A673 (cell line): ENCODE results near the gene NOP56. TPM values are rescaled to one million over a fixed set of nuclear protein-coding genes. Genes with fewer than 3 reads are reported as not detected.

Source experiments
- BruUV-seq: library from RNA; stranded (reverse); fragments of 400-500 nt; replicated peaks from 2 replicates; lab custom pipeline; 2021; lab: Mats Ljungman, UMichigan
- CTCF ChIA-PET: fragments of 300-600 bp; sonication (Branson Sonifier 250); formaldehyde crosslinking; loops from one replicate; lab custom pipeline; 2022; ENCODE audit warnings: antibody characterized with exemption; lab: Charles Lee
- POLR2A ChIA-PET: fragments of 300-600 bp; sonication (Branson Sonifier 250); formaldehyde crosslinking; loops from one replicate; lab custom pipeline; 2022; ENCODE audit warnings: antibody characterized with exemption; ENCODE audit not compliant: low non-redundant PET; lab: Charles Lee
- DNase-seq: peaks from one replicate; pipeline ENCODE4 v3.0.0-alpha.2; 2015; ENCODE audit warnings: low spot score
- H3K27ac ChIP-seq: fragments of 200-600 bp; sonication (generic); 2 replicates; pipeline ENCODE4 v1.5.1; 2016; ENCODE audit warnings: mixed run types, low read depth, mild to moderate bottlenecking, mixed read lengths, antibody characterized with exemption, low read length; ENCODE audit not compliant: poor library complexity, severe bottlenecking
- H3K27me3 ChIP-seq: fragments of 200-600 bp; sonication (generic); replicated peaks from 2 replicates; pipeline ENCODE4 v1.6.1; 2017; ENCODE audit warnings: mixed run types, low read depth, mild to moderate bottlenecking, mixed read lengths, antibody characterized with exemption, low read length; ENCODE audit not compliant: insufficient read depth, poor library complexity
- H3K36me3 ChIP-seq: fragments of 200-600 bp; sonication (generic); 2 replicates; pipeline ENCODE4 v1.6.1; 2016; ENCODE audit warnings: mixed run types, mild to moderate bottlenecking, mixed read lengths, antibody characterized with exemption, low read length; ENCODE audit not compliant: insufficient read depth, poor library complexity, severe bottlenecking
- H3K4me1 ChIP-seq: fragments of 200-600 bp; sonication (generic); 2 replicates; pipeline ENCODE4 v1.6.1; 2017; ENCODE audit warnings: mixed run types, mild to moderate bottlenecking, mixed read lengths, antibody characterized with exemption, low read length; ENCODE audit not compliant: insufficient read depth, poor library complexity, severe bottlenecking
- H3K4me3 ChIP-seq: fragments of 200-600 bp; sonication (generic); 2 replicates; pipeline ENCODE4 v1.5.1; 2016; ENCODE audit warnings: low read depth, mixed run types, mild to moderate bottlenecking, mixed read lengths, low read length; ENCODE audit not compliant: poor library complexity, severe bottlenecking
- H3K9me3 ChIP-seq: fragments of 200-600 bp; sonication (generic); 2 replicates; pipeline ENCODE4 v1.6.1; 2016; ENCODE audit warnings: mixed run types, low read depth, mild to moderate bottlenecking, mixed read lengths, antibody characterized with exemption, low read length; ENCODE audit not compliant: poor library complexity, severe bottlenecking
- EZH2 ChIP-seq: fragments of 200-600 bp; sonication (generic); IDR thresholded peaks from 2 replicates; pipeline ENCODE4 v1.6.1; 2017; ENCODE audit warnings: borderline replicate concordance, low read depth, mild to moderate bottlenecking, mixed read lengths, antibody characterized with exemption, low read length; ENCODE audit not compliant: poor library complexity, severe bottlenecking
- intact Hi-C: fragments of 100-400 bp; cut with micrococcal nuclease; formaldehyde crosslinking; loops from one replicate; pipeline ENCODE4 v1.10.0; 2022; ENCODE audit not compliant: unreplicated experiment
- total RNA-seq: library from RNA; stranded (reverse); gene quantifications from 2 replicates; pipeline ENCODE4 v1.2.3, GENCODE V29; 2021
- TF ChIP-seq, protein P1 (sequence below): fragments of 300-800, 200-600 bp; sonication (generic); conservative IDR thresholded peaks from 2 replicates; pipeline ENCODE4 v1.5.1; 2017; ENCODE audit warnings: low read depth, mild to moderate bottlenecking, antibody characterized with exemption, low read length, moderate library complexity, mixed read lengths

Gene NOP56
- total RNA-seq, 1 experiment from 2014 or later: 704 TPM

DNA sequence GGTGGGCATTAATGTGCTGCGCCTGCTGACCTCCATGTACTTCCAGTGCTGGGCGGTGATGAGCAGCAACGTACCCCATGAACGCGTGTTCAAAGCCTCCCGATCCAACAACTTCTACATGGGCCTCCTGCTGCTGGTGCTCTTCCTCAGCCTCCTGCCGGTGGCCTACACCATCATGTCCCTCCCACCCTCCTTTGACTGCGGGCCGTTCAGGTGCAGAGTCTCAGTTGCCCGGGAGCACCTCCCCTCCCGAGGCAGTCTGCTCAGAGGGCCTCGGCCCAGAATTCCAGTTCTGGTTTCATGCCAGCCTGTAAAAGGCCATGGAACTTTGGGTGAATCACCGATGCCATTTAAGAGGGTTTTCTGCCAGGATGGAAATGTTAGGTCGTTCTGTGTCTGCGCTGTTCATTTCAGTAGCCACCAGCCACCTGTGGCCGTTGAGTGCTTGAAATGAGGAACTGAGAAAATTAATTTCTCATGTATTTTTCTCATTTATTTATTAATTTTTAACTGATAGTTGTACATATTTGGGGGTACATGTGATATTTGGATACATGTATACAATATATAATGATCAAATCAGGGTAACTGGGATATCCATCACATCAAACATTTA is 35.2 kb upstream of the NOP56 start:
- H3K27me3 ChIP-seq: no peaks in the 10 kb centered on the region
- CTCF ChIA-PET: no interaction called here
- H3K4me3 ChIP-seq: no peak overlapping the region
- intact Hi-C loops: no loop called here
- no TSS peak for BruUV-seq
- H3K36me3 ChIP-seq: no peaks in the 10 kb centered on the region
- H3K27ac ChIP-seq: no peak overlapping the region
- no peak for TF ChIP-seq EZH2
- TF ChIP-seq, protein P1, sequence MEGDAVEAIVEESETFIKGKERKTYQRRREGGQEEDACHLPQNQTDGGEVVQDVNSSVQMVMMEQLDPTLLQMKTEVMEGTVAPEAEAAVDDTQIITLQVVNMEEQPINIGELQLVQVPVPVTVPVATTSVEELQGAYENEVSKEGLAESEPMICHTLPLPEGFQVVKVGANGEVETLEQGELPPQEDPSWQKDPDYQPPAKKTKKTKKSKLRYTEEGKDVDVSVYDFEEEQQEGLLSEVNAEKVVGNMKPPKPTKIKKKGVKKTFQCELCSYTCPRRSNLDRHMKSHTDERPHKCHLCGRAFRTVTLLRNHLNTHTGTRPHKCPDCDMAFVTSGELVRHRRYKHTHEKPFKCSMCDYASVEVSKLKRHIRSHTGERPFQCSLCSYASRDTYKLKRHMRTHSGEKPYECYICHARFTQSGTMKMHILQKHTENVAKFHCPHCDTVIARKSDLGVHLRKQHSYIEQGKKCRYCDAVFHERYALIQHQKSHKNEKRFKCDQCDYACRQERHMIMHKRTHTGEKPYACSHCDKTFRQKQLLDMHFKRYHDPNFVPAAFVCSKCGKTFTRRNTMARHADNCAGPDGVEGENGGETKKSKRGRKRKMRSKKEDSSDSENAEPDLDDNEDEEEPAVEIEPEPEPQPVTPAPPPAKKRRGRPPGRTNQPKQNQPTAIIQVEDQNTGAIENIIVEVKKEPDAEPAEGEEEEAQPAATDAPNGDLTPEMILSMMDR: no peak
- no peaks in the 10 kb centered on the region for H3K4me1 ChIP-seq
- POLR2A ChIA-PET: no interaction called here
- no peaks in the 10 kb centered on the region for H3K9me3 ChIP-seq
- no peak for DNase-seq

DNA sequence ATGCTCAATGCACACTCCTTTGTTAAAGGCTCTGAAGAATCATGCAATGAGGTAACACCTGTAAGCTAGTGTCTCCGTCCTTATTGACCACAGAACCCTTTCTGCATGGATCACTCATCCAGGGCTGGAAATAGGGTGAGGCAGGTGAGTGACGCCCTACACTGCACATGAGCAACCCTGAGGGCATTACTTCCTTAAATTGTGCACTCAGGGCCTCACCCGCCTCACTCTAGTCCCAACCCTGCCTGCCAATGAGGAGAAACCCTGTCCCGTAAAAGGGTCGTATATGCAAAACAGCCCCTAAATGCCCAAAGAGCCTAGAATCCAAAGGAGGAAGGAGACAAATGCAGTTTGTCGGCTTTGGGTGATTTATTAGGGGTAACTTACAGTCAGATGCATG is 33.6 kb upstream of the NOP56 start:
- ChIA-PET CTCF (no interaction called here), POLR2A (no interaction called here)
- no peak for TF ChIP-seq EZH2
- TF ChIP-seq, protein P1: no peak
- intact Hi-C loops: no loop called here
- Histone ChIP-seq H3K27me3 (no peaks in the 10 kb centered on the region), H3K27ac (no peak overlapping the region), H3K4me1 (no peaks in the 10 kb centered on the region), H3K36me3 (no peaks in the 10 kb centered on the region), H3K4me3 (no peak overlapping the region), H3K9me3 (no peaks in the 10 kb centered on the region)
- BruUV-seq: no TSS peak
- DNase-seq: no peak

DNA sequence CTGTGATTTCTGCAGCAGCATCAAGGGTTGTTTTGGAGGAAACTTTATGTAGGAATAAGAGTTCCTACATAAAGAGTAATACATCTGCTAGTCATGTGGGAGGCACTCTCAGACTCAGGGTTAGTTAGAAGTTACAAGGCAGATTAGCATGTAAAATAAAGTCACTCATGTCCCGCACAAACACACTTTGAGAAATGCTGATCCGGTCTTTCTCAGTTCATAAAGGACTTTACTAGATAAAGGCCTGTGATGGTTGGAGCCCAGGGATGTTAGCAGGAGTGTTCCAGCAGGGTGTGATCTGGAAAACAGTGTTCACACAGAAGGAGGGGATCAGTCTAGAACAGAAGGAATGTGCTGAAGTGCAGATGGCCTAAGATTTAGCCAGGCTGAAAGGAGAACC is 33.1 kb upstream of the NOP56 start:
- Histone ChIP-seq H3K4me1 (no peaks in the 10 kb centered on the region), H3K4me3 (no peak overlapping the region), H3K36me3 (no peaks in the 10 kb centered on the region), H3K27ac (no peak overlapping the region), H3K27me3 (no peaks in the 10 kb centered on the region), H3K9me3 (no peaks in the 10 kb centered on the region)
- intact Hi-C loops: no loop called here
- DNase-seq: no peak
- ChIA-PET POLR2A (no interaction called here), CTCF (no interaction called here)
- BruUV-seq: no TSS peak
- TF ChIP-seq EZH2: no peak
- TF ChIP-seq, protein P1: no peak
